ENCODE results near the gene IFNK.

Gene IFNK

DNA sequence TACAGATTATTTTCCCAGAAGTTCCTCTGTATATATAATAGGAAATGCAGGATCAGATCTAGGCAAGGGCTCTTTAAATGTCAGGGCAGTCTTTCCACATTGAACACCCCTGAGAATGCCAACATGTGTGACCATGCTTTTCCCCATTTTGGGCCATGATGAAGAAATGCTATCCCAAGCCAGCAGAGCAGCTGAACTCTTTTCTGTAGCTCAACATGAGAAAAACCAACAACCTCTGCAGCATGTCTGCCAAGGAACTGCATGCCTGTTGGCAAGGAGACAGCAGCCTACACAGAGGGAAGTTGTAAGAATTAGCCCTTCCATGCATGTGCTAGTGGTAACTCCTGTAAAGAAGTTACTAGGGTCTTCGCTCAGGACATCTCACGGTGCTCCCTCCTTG, 9.5 kb upstream of the IFNK start:
- DNase-seq = no peak

- no peak for DNase-seq
These were observed 6.1 kb upstream of the IFNK start for GRCh38 chr9:27518006-27518405.

DNA sequence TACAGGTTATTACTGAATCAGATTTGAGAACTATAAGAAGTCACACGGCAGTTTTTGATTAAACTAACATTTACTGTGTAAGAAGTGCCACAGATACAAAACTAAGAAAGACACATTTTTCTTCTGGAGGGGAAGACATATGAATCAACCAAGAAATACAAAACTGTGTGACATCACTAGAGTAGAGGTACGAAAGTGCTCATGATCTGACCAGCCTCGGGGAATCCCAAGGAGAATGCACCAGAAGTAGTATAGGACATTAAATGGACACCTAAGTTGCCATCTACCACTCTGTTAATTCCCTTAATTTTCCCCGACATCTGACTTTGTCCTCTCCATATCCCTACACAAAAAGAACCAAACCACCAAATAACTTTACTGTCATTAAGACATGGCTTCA, 5.3 kb upstream of the IFNK start:
- no peak for DNase-seq

DNA sequence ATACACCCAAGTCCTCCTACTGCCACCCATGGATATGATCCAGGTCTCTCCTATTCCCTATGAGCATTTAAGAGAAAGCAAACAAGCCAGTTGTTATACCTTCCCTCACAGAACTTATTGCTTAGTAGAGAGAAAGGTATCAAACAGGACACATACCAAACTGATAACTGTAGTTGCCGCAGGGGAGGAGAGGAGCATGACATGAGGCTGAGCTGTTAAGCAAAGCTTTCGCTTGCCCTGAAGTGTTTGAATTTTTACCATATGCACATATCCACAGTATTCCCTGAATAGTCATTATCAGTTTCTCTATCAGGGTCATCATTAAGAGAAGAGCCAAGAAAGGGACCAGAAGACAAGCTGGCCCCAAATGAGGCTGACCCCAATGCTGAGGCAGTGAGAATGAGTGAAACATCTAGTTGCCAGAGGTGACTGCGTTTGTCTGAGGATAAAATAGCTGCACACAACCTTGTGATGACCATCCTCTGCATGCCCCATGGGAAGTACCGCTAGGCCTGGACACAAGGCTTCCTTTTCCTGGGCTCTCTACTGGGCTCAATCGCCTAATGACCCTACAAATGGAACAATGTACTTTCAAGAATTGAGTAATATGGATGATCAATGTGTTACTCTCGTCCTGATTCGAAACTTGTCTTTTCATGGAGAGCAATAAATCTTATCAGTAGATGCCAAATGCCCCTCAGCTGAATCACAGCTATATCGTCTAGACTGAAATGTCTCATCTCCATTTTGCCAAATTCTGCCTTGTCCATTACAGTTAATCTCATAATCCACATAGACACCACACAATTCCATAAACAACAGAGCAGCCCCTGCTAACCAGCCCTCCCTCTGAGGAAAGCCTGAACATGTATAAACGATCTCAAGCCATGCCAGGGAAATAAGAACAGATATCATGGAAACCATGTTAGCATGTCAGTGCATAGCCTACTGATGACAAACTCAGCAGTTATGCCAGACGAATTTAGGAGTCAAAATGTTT, 4.3 kb upstream of the IFNK start:
- DNase-seq = no peak

GRCh38 chr9:27520986-27521385, 3.1 kb upstream of the IFNK start:
- no peak for DNase-seq

GRCh38 chr9:27523141-27523540, 949 bp upstream of the IFNK start:
- DNase-seq = no peak

- no peak for DNase-seq
These were observed 3.6 kb downstream of the IFNK start for GRCh38 chr9:27527702-27528075.

- peak; percentile 10 for DNase-seq
These were observed 4.2 kb downstream of the IFNK start for GRCh38 chr9:27528076-27528885.

DNA sequence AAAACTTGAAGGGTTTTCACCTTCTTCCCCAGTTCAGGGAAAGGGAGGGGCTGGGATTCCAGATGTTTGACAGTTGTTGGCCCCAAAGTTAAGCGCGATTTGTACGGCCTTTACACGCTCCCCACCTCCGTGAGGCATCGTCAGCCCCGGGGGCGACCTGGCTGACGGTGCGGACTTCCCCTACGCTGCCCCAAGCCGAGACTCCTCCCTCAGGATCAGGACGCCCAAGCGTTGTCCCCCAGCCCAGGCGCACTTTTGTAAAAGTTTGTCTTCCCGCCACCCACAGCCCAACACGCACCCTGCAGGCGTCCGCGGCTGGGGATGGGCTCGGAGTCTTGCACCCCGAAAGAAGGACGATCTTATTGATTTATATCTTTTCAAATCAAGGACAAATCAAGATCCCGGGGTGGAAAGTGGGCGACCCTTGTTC, 4.8 kb downstream of the IFNK start:
- peak; percentile 10 for DNase-seq

DNA sequence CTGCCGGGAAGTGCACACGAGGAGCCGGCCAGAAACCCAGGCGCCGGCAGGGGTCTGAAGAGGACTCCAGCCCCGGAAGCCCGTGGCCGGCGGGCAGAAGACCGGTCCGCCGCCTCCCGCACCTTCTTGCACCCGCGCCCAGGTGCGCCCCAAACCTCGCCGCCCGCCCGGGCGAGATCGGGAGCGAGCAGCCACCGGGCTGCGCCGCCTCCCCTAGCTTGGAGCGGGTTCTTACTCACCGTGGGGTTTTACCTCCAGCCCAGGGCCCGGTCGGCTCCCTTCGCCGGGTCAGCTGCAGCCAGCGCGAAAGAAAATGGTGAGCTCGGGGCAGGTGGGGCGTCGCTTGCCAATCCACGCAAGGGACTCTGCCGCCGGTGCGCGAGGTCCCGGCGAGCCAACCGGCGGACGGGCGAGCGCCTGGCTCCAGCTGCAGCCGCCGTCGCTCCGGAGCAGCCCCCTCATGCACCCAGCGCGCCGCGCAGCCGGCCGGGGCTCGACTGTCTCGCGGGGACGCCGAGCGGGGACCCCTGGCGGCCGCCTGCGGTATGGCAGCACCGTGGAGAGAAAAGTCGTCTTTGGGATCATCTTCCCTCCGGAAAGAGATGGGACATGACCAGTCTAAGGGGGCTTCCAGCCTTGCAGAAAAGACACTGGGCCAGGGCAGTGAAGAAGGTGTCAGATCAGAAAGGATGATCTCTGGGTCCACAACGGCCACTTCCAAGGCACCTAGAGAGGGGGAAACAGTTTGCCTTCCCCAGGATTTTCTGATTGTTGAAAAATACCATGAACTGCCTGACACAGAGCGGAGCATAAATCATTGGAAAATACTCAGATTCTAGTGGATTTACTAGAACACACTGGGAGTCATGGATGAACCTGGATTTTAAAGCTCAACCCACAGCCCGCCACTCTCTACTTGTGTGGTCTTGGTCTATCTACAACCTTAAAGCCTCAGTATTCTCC, 5.5 kb downstream of the IFNK start, which contains the start of gene MOB3B:
TSS of gene MOB3B (minus strand) at position 499 of the 963 bp plus-strand sequence. CDS start 74,264 bp downstream, outside the sequence.
- DNase-seq = peak; percentile 67

GRCh38 chr9:27530915-27531755, 7.0 kb downstream of the IFNK start:
- DNase-seq = no peak

DNA sequence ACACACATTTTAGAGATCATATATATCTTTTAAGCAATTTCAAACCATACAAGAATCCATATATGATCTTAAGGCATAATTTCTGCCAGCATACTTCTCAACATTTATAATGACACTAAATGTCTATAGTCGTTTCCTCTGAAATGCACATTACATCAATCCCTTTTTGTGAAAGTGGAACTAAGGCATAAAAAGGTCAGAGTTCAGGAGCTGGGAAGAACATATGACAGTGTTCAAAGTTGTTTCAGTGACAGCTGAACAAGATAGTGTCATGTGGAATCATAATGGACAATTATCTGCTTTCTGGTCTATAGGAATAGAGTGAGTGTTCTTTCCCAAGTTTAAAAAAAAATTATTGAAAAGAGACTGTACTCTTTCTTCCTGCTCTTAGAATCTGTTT, 8.0 kb downstream of the IFNK start:
- DNase-seq = no peak

DNA sequence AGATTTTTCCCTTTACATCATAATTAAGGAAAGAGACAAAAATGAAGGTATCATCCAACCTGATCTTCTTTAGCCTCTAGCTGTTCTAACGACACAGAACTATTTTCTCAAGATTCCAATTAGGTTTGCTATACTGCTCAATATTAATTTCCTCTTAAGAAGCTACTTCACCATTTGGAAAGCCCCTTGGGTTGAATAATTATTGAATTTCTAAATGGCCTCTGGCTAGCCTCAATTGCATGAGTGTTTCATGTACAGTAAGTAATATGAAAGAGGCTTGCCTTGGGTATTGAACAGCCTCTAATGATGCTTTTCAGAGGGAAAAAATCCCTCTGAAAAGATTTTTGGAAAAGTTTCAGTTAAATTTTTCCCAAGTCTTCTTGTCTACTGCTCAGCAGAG, 9.2 kb downstream of the IFNK start:
- no peak for DNase-seq

- DNase-seq = no peak
These were observed 10.0 kb downstream of the IFNK start for GRCh38 chr9:27534131-27534530.

DNA sequence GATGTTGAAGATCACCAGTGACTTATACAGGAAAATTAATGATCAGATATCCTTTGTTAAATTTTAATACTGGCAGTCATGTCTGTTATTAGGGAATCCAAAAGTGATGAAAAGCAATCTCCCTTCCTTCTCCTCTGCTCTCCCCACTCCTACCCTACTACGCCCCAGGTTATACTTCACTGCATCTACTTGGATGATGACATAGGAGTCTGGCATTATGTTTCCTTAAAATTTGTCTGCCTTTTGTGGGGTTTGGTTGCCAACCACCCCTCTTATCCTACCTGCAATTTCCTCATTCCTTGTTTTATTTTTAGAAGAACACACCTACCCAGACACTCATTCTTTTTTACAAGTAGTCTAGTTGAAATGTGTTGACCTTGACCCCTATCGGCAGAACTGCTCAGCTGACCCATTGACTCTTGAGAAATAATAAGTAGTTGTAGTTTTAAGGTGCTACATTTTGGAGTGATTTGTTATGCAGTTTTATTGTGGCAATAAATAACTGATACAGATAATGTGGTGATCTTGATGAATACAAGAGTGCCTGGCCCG, 10.6 kb downstream of the IFNK start:
- no peak for DNase-seq

GRCh38 chr9:27535701-27536118, 11.6 kb downstream of the IFNK start:
- no peak for DNase-seq

GRCh38 chr9:27536168-27536567, 12.1 kb downstream of the IFNK start:
- DNase-seq = no peak

DNA sequence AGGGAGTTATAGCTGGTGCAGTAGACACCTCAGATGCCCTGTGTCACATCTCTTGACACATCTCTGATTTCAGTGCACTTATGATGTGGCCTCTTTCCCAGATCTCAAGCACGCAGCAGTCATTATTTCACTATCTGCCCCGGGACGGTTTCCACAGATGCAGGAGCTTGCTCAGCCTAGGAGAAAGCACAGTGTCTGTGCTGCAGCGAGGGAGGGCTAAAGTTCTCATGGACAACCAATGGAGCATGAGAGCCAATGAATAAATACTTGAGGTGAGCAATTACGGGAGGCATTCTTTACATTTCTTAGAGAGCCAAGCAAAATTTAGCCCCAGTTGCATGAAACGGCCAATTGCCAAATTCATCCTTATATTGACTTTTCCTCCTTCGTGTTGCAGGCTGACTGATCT, 12.9 kb downstream of the IFNK start:
- DNase-seq = no peak

- no peak for DNase-seq
These were observed 13.7 kb downstream of the IFNK start for GRCh38 chr9:27537756-27538155.

- no peak for DNase-seq
These were observed 14.6 kb downstream of the IFNK start for GRCh38 chr9:27538647-27539046.

All from effector CD4-positive, alpha-beta T cell (primary cell).